ENCODE measurements around the gene EDDM3A.

DNA sequence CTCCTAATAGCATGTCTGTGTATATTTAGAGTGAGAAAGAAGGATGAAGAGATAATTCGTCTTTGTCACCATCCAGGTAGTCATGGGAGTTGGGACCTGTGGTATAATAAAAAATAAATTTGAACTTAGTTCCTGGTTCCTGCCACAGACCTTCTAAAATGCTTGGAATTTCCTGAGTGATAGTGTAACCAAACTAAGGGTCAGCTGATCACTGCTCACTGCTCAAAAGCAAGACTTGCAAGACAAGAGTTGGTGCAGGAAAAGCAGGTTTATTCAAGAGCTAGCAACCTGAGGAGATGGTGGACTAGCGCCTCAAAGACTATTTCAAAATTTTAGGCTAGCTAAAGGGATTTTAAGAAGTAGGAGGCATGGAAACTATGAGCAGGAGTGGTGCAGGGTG lies 38.1 kb upstream of the EDDM3A start:
- TF ChIP-seq, protein P1, sequence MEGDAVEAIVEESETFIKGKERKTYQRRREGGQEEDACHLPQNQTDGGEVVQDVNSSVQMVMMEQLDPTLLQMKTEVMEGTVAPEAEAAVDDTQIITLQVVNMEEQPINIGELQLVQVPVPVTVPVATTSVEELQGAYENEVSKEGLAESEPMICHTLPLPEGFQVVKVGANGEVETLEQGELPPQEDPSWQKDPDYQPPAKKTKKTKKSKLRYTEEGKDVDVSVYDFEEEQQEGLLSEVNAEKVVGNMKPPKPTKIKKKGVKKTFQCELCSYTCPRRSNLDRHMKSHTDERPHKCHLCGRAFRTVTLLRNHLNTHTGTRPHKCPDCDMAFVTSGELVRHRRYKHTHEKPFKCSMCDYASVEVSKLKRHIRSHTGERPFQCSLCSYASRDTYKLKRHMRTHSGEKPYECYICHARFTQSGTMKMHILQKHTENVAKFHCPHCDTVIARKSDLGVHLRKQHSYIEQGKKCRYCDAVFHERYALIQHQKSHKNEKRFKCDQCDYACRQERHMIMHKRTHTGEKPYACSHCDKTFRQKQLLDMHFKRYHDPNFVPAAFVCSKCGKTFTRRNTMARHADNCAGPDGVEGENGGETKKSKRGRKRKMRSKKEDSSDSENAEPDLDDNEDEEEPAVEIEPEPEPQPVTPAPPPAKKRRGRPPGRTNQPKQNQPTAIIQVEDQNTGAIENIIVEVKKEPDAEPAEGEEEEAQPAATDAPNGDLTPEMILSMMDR (IDR thresholded peaks at IDR 0.05) = no peak
- no peak for TF ChIP-seq ZFX (IDR thresholded peaks at IDR 0.05; ENCODE audit: borderline replicate concordance)

All from 22Rv1 (cell line).